ENCODE results near the gene FANCE. TPM values are rescaled to one million over a fixed set of nuclear protein-coding genes. Genes with fewer than 3 reads are reported as not detected.

The FANCE gene
- total RNA-seq, 1 donor from 2014 or later, result 7.8 TPM

- Mint-ChIP-seq H3K9me3 (ENCODE audit: unreplicated experiment) (no peaks in the 10 kb centered on the region), H3K36me3 (ENCODE audit: unreplicated experiment) (peaks cover 19% of the 10 kb centered on the region), H3K4me3 (ENCODE audit: unreplicated experiment) (peak overlapping the region; percentile 27), H3K4me1 (ENCODE audit: unreplicated experiment) (peaks cover 54% of the 10 kb centered on the region), H3K27me3 (ENCODE audit: unreplicated experiment) (no peaks in the 10 kb centered on the region), H3K27ac (ENCODE audit: unreplicated experiment) (peak overlapping the region; percentile 92)
- TF ChIP-seq, protein P1, sequence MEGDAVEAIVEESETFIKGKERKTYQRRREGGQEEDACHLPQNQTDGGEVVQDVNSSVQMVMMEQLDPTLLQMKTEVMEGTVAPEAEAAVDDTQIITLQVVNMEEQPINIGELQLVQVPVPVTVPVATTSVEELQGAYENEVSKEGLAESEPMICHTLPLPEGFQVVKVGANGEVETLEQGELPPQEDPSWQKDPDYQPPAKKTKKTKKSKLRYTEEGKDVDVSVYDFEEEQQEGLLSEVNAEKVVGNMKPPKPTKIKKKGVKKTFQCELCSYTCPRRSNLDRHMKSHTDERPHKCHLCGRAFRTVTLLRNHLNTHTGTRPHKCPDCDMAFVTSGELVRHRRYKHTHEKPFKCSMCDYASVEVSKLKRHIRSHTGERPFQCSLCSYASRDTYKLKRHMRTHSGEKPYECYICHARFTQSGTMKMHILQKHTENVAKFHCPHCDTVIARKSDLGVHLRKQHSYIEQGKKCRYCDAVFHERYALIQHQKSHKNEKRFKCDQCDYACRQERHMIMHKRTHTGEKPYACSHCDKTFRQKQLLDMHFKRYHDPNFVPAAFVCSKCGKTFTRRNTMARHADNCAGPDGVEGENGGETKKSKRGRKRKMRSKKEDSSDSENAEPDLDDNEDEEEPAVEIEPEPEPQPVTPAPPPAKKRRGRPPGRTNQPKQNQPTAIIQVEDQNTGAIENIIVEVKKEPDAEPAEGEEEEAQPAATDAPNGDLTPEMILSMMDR (IDR thresholded peaks at IDR 0.05), result no peak
- DNase-seq (ENCODE audit: extremely low spot score, unreplicated experiment), result no peak
These were observed 26.1 kb upstream of the FANCE start for GRCh38 chr6:35426074-35426473.

- peak overlapping the region; percentile 45 for H3K4me3 Mint-ChIP-seq (ENCODE audit: unreplicated experiment)
- peak overlapping the region; percentile 92 for H3K27ac Mint-ChIP-seq (ENCODE audit: unreplicated experiment)
- H3K9me3 Mint-ChIP-seq (ENCODE audit: unreplicated experiment), result no peaks in the 10 kb centered on the region
- H3K36me3 Mint-ChIP-seq (ENCODE audit: unreplicated experiment), result peaks cover 15% of the 10 kb centered on the region
- no peaks in the 10 kb centered on the region for H3K27me3 Mint-ChIP-seq (ENCODE audit: unreplicated experiment)
- TF ChIP-seq, protein P1 (IDR thresholded peaks at IDR 0.05), result no peak
- H3K4me1 Mint-ChIP-seq (ENCODE audit: unreplicated experiment), result peaks cover 52% of the 10 kb centered on the region
- no peak for DNase-seq (ENCODE audit: extremely low spot score, unreplicated experiment)
These were observed 24.7 kb upstream of the FANCE start for GRCh38 chr6:35427435-35427834.

GRCh38 chr6:35427851-35428321, 24.3 kb upstream of the FANCE start:
- Mint-ChIP-seq H3K27ac (ENCODE audit: unreplicated experiment) (peak overlapping the region; percentile 92), H3K36me3 (ENCODE audit: unreplicated experiment) (peaks cover 15% of the 10 kb centered on the region), H3K9me3 (ENCODE audit: unreplicated experiment) (no peaks in the 10 kb centered on the region), H3K4me3 (ENCODE audit: unreplicated experiment) (peak overlapping the region; percentile 62), H3K4me1 (ENCODE audit: unreplicated experiment) (peaks cover 52% of the 10 kb centered on the region), H3K27me3 (ENCODE audit: unreplicated experiment) (no peaks in the 10 kb centered on the region)
- TF ChIP-seq, protein P1 (IDR thresholded peaks at IDR 0.05), result no peak
- DNase-seq (ENCODE audit: extremely low spot score, unreplicated experiment), result no peak

DNA sequence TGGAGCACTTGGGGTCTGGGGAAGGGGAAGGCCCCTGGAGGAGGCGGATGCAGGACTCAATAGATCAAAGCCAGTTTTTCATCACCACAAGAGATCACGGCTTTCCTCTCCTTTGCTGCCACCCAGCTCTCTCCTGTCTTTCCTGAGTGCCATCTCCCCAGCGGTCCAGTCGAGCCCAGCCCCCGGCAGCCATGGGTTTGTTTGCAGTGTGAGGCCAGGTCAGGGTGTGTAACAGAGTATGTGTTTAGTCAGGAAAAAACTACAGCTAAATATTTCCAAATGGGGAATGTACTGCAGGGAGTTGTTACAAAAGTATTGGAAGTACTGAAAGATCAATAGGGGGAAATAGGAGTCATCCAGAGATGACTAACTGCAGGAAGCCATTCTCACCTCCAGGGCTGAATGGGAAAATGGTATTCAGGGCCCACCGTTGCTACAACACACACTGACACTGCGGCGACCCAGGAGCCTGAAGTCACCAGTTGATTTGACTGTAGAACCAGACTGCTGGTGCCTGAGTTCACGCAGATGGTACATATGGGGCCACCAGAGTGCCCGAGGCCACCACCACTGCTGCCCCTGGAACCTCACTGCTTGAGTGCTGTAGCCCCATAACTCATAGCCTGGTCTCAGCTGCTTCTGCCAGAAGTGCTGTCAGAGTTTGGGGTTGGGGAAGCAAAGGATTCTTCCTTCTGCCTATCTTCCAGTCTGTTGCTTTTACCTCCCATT, 23.6 kb upstream of the FANCE start:
- TF ChIP-seq, protein P1 (IDR thresholded peaks at IDR 0.05), result no peak
- Mint-ChIP-seq H3K27ac (ENCODE audit: unreplicated experiment) (peak overlapping the region; percentile 92), H3K4me3 (ENCODE audit: unreplicated experiment) (peak overlapping the region; percentile 62), H3K36me3 (ENCODE audit: unreplicated experiment) (peaks cover 15% of the 10 kb centered on the region), H3K4me1 (ENCODE audit: unreplicated experiment) (peaks cover 52% of the 10 kb centered on the region), H3K27me3 (ENCODE audit: unreplicated experiment) (no peaks in the 10 kb centered on the region), H3K9me3 (ENCODE audit: unreplicated experiment) (no peaks in the 10 kb centered on the region)
- no peak for DNase-seq (ENCODE audit: extremely low spot score, unreplicated experiment)

- H3K36me3 Mint-ChIP-seq (ENCODE audit: unreplicated experiment), result peaks cover 15% of the 10 kb centered on the region
- TF ChIP-seq, protein P1 (IDR thresholded peaks at IDR 0.05), result no peak
- DNase-seq (ENCODE audit: extremely low spot score, unreplicated experiment), result no peak
- peak overlapping the region; percentile 92 for H3K27ac Mint-ChIP-seq (ENCODE audit: unreplicated experiment)
- H3K4me1 Mint-ChIP-seq (ENCODE audit: unreplicated experiment), result peaks cover 50% of the 10 kb centered on the region
- H3K27me3 Mint-ChIP-seq (ENCODE audit: unreplicated experiment), result no peaks in the 10 kb centered on the region
- no peak overlapping the region for H3K4me3 Mint-ChIP-seq (ENCODE audit: unreplicated experiment)
- H3K9me3 Mint-ChIP-seq (ENCODE audit: unreplicated experiment), result no peaks in the 10 kb centered on the region
These were observed 22.7 kb upstream of the FANCE start for GRCh38 chr6:35429463-35429862.
